ENCODE data around the gene DLEU7.

DLEU7 gene

GRCh38 chr13:50844084-50844875 is 788 bp upstream of the DLEU7 start:
- no peak for DNase-seq (ENCODE audit: extremely low spot score, insufficient read length, low read depth)
- FAIRE-seq, result no peak

GRCh38 chr13:50842990-50843256 is 569 bp downstream of the DLEU7 start:
- DNase-seq (ENCODE audit: extremely low spot score, insufficient read length, low read depth) (no peak), FAIRE-seq (no peak)

- no peak for FAIRE-seq
Measured at GRCh38 chr13:50842251-50842989, 1.1 kb downstream of the DLEU7 start.

GRCh38 chr13:50841786-50842185 is 1.7 kb downstream of the DLEU7 start:
- FAIRE-seq (no peak), DNase-seq (ENCODE audit: extremely low spot score, insufficient read length, low read depth) (no peak)

More at GRCh38 chr13:50842251-50842989, 1.1 kb downstream of the DLEU7 start:
- no peak for DNase-seq (ENCODE audit: extremely low spot score, insufficient read length, low read depth)

- DNase-seq (ENCODE audit: extremely low spot score, insufficient read length, low read depth) (no peak), FAIRE-seq (no peak)
Measured at GRCh38 chr13:50840284-50840683, 3.2 kb downstream of the DLEU7 start.

- FAIRE-seq, result no peak
Measured at GRCh38 chr13:50839828-50840227, 3.7 kb downstream of the DLEU7 start.

GRCh38 chr13:50838701-50839100 is 4.8 kb downstream of the DLEU7 start:
- FAIRE-seq (no peak), DNase-seq (ENCODE audit: extremely low spot score, insufficient read length, low read depth) (no peak)

More at GRCh38 chr13:50839828-50840227, 3.7 kb downstream of the DLEU7 start:
- DNase-seq (ENCODE audit: extremely low spot score, insufficient read length, low read depth), result no peak

GRCh38 chr13:50838031-50838430 is 5.5 kb downstream of the DLEU7 start:
- FAIRE-seq (no peak), DNase-seq (ENCODE audit: extremely low spot score, insufficient read length, low read depth) (no peak)

GRCh38 chr13:50831512-50831911 is 12.0 kb downstream of the DLEU7 start:
- no peak for FAIRE-seq
- no peak for DNase-seq (ENCODE audit: extremely low spot score, insufficient read length, low read depth)

GRCh38 chr13:50829896-50830295 is 13.6 kb downstream of the DLEU7 start:
- DNase-seq (ENCODE audit: extremely low spot score, insufficient read length, low read depth), result no peak
- FAIRE-seq, result no peak

- DNase-seq (ENCODE audit: extremely low spot score, insufficient read length, low read depth) (no peak), FAIRE-seq (no peak)
Measured at GRCh38 chr13:50829226-50829625, 14.3 kb downstream of the DLEU7 start.

- FAIRE-seq (no peak), DNase-seq (ENCODE audit: extremely low spot score, insufficient read length, low read depth) (no peak)
Measured at GRCh38 chr13:50826035-50826434, 17.5 kb downstream of the DLEU7 start.

- FAIRE-seq, result no peak
- no peak for DNase-seq (ENCODE audit: extremely low spot score, insufficient read length, low read depth)
Measured at GRCh38 chr13:50812242-50812641, 31.2 kb downstream of the DLEU7 start.

GRCh38 chr13:50810998-50811397 is 32.5 kb downstream of the DLEU7 start:
- DNase-seq (ENCODE audit: extremely low spot score, insufficient read length, low read depth), result peak; percentile 25
- peak; percentile 96 for FAIRE-seq

GRCh38 chr13:50810468-50810867 is 33.0 kb downstream of the DLEU7 start:
- no peak for FAIRE-seq
- no peak for DNase-seq (ENCODE audit: extremely low spot score, insufficient read length, low read depth)

- FAIRE-seq, result no peak
- DNase-seq (ENCODE audit: extremely low spot score, insufficient read length, low read depth), result no peak
Measured at GRCh38 chr13:50809133-50810090, 34.1 kb downstream of the DLEU7 start.

GRCh38 chr13:50805805-50806204 is 37.7 kb downstream of the DLEU7 start:
- DNase-seq (ENCODE audit: extremely low spot score, insufficient read length, low read depth) (no peak), FAIRE-seq (no peak)

GRCh38 chr13:50801087-50801931 is 42.2 kb downstream of the DLEU7 start:
- DNase-seq (ENCODE audit: extremely low spot score, insufficient read length, low read depth) (peak; percentile 44), FAIRE-seq (peak; percentile 95)

- no peak for FAIRE-seq
- DNase-seq (ENCODE audit: extremely low spot score, insufficient read length, low read depth), result no peak
Measured at GRCh38 chr13:50800091-50800739, 43.3 kb downstream of the DLEU7 start.
